Central memory CD8-positive, alpha-beta T cell (primary cell): ENCODE measurements around the gene CYTH1.

Source experiments
- ATAC-seq: fragments of 150-1000 bp; cut with Tn5 transposase; replicated peaks from 2 replicates; pipeline ENCODE4 v1.10.0; 2022; ENCODE audit warnings: mild to moderate bottlenecking, moderate FRiP score, moderate number of reproducible peaks; ENCODE audit not compliant: poor library complexity, severe bottlenecking; ENCODE audit errors: extremely low read depth
- DNase-seq, 2 donors: peaks; one replicate each; pipeline ENCODE4 v3.0.0; 2021; ENCODE audit warnings: low spot score in 2 of 2
- H3K27ac Mint-ChIP-seq: one replicate; pipeline ENCODE4 v1.8.0; 2022; ENCODE audit warnings: low read depth, mild to moderate bottlenecking, moderate library complexity, mixed read lengths
- H3K27me3 Mint-ChIP-seq: one replicate; pipeline ENCODE4 v1.8.0; 2022; ENCODE audit warnings: mixed read lengths
- H3K36me3 Mint-ChIP-seq: one replicate; pipeline ENCODE4 v1.8.0; 2022; ENCODE audit warnings: mild to moderate bottlenecking, moderate library complexity, mixed read lengths; ENCODE audit not compliant: insufficient read depth
- H3K4me1 Mint-ChIP-seq: one replicate; pipeline ENCODE4 v1.8.0; 2022; ENCODE audit warnings: mixed read lengths
- H3K4me3 Mint-ChIP-seq: one replicate; pipeline ENCODE4 v1.8.0; 2022; ENCODE audit warnings: mild to moderate bottlenecking, moderate library complexity, mixed read lengths
- H3K9me3 Mint-ChIP-seq: one replicate; pipeline ENCODE4 v1.8.0; 2022; ENCODE audit warnings: mixed read lengths

CYTH1 gene

GRCh38 chr17:78791840-78792709 lies 10.0 kb upstream of the CYTH1 start:
- Mint-ChIP-seq H3K27ac (peak overlapping the region; percentile 63), H3K4me3 (no peak overlapping the region), H3K36me3 (peaks cover 47% of the 10 kb centered on the region), H3K27me3 (no peaks in the 10 kb centered on the region), H3K9me3 (no peaks in the 10 kb centered on the region), H3K4me1 (peaks cover 62% of the 10 kb centered on the region)
- DNase-seq, result no peak
- no peak for ATAC-seq

- ATAC-seq (no peak), DNase-seq (no peak)
- Mint-ChIP-seq H3K4me1 (peaks cover 62% of the 10 kb centered on the region), H3K27me3 (no peaks in the 10 kb centered on the region), H3K9me3 (no peaks in the 10 kb centered on the region), H3K4me3 (peak overlapping the region; percentile 6), H3K27ac (peak overlapping the region; percentile 73), H3K36me3 (peaks cover 39% of the 10 kb centered on the region)
Measured at GRCh38 chr17:78790552-78790951, 8.5 kb upstream of the CYTH1 start.

DNA sequence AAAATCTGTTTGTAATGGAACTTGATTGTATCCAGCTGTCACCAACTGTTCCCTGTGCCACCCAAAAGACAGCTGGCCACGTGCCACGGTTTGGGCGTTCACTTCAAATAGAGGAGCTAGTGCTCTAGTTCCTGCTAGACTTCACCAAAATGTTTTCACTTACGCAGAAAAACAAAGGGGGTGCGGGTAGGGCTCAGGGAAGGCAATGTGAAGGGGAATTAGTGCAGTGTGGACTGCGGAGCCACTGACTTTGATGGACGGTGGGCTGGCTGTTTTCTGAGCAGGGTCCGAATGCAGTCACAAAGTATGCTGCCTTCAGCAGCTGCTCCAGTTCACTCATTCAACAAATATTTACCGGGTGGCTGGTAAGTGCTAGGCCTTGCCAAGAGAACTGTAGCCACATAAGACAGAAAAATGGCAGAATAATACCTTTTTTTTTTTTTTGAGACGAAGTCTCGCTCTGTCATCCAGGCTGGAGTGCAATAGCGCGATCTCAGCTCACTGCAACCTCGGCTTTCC lies 7.6 kb upstream of the CYTH1 start:
- H3K4me3 Mint-ChIP-seq, result peak overlapping the region; percentile 46
- H3K27me3 Mint-ChIP-seq, result no peaks in the 10 kb centered on the region
- H3K36me3 Mint-ChIP-seq, result peaks cover 36% of the 10 kb centered on the region
- H3K4me1 Mint-ChIP-seq, result peaks cover 61% of the 10 kb centered on the region
- no peaks in the 10 kb centered on the region for H3K9me3 Mint-ChIP-seq
- peak in 1 of 2 donors; percentile 54 for DNase-seq
- peak overlapping the region; percentile 73 for H3K27ac Mint-ChIP-seq
- peak; percentile 70 for ATAC-seq

- Mint-ChIP-seq H3K9me3 (no peaks in the 10 kb centered on the region), H3K27ac (peak overlapping the region; percentile 73), H3K4me1 (peaks cover 58% of the 10 kb centered on the region), H3K27me3 (no peaks in the 10 kb centered on the region), H3K36me3 (peaks cover 31% of the 10 kb centered on the region), H3K4me3 (peak overlapping the region; percentile 46)
- no peak for DNase-seq
- peak; percentile 54 for ATAC-seq
Measured at GRCh38 chr17:78789149-78789662, 7.1 kb upstream of the CYTH1 start.

- H3K9me3 Mint-ChIP-seq, result no peaks in the 10 kb centered on the region
- ATAC-seq (no peak), DNase-seq (no peak)
- peak overlapping the region; percentile 71 for H3K27ac Mint-ChIP-seq
- H3K36me3 Mint-ChIP-seq, result peaks cover 23% of the 10 kb centered on the region
- no peaks in the 10 kb centered on the region for H3K27me3 Mint-ChIP-seq
- peaks cover 58% of the 10 kb centered on the region for H3K4me1 Mint-ChIP-seq
- H3K4me3 Mint-ChIP-seq, result no peak overlapping the region
Measured at GRCh38 chr17:78788451-78788850, 6.4 kb upstream of the CYTH1 start.

DNA sequence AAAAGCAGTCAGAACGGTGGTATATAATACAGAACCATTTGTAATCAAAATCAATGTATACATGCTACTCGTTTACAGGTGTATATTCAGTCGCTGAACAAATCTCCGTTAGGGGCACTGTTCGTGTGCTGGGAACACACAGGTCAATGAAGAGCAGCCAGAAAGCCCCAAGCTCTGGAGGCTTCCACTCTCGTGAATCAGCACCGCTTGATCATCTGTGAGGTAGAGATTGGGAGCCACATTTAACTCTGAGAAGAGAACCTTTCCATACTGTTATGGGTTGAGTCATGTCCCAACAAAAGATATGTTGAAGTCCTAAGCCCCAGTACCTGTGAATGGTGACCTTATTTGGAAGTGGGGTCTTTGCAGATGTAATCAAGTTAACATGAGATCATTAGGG lies 5.4 kb upstream of the CYTH1 start:
- H3K9me3 Mint-ChIP-seq, result no peaks in the 10 kb centered on the region
- ATAC-seq (no peak), DNase-seq (no peak)
- peaks cover 23% of the 10 kb centered on the region for H3K36me3 Mint-ChIP-seq
- H3K4me3 Mint-ChIP-seq, result peak overlapping the region; percentile 34
- peaks cover 56% of the 10 kb centered on the region for H3K4me1 Mint-ChIP-seq
- H3K27me3 Mint-ChIP-seq, result no peaks in the 10 kb centered on the region
- H3K27ac Mint-ChIP-seq, result peak overlapping the region; percentile 46

DNA sequence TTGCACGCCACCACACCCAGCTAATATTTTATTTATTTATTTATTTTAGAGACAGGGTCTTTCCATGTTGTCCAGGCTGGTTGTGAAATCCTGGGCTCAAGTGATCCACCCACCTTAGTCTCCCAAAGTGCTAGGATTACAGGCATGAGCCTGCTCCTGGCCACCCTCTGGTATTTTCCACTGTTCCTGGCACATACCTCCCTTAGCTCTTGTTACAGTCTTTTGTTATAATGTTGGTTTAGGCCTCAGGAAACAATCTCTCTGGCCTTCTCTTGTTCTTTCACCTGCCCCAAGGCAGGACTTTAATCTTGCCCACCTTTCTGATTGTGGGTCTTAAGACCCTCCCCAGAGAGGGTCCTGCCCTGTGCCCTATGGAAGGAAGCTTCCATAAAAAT lies 3.6 kb upstream of the CYTH1 start:
- ATAC-seq (no peak), DNase-seq (no peak)
- H3K4me3 Mint-ChIP-seq, result peak overlapping the region; percentile 86
- H3K36me3 Mint-ChIP-seq, result peaks cover 25% of the 10 kb centered on the region
- peaks cover 45% of the 10 kb centered on the region for H3K4me1 Mint-ChIP-seq
- no peaks in the 10 kb centered on the region for H3K27me3 Mint-ChIP-seq
- H3K27ac Mint-ChIP-seq, result peak overlapping the region; percentile 85
- H3K9me3 Mint-ChIP-seq, result no peaks in the 10 kb centered on the region

DNA sequence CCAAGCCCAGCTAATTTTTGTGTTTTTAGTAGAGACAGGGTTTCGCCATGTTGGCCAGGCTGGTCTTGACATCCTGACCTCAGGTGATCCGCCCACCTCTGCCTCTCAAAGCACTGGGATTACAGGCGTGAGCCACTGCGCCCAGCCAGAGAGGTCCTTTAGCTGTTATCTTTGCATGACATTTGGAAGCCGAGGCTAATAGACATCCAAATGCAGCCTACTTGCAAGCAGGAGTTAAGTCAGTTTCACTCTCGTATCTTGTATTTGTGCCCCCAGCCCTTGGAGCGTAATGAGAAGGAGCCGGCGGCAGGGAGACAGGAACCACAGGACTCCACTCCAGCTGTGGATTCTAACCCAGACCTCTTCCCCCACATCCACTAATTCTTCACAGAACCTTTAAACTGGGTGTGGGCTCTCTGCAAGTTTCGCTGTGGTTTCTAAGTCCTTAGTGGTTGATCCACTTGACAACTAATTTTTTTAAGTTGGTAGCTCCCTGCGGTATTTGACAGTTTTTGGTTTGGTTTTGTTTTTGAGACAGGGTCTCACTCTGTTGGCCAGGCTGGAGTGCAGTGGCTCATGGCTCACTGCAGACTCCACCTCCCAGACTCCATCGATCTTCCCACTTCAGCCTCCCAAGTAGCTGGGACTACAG lies 3.1 kb upstream of the CYTH1 start:
- Mint-ChIP-seq H3K27me3 (no peaks in the 10 kb centered on the region), H3K27ac (peak overlapping the region; percentile 85), H3K36me3 (peaks cover 28% of the 10 kb centered on the region), H3K4me1 (peaks cover 49% of the 10 kb centered on the region), H3K9me3 (no peaks in the 10 kb centered on the region), H3K4me3 (peak overlapping the region; percentile 86)
- ATAC-seq, result no peak
- no peak for DNase-seq

- ATAC-seq, result no peak
- peaks cover 50% of the 10 kb centered on the region for H3K4me1 Mint-ChIP-seq
- H3K27me3 Mint-ChIP-seq, result no peaks in the 10 kb centered on the region
- peak overlapping the region; percentile 83 for H3K27ac Mint-ChIP-seq
- H3K4me3 Mint-ChIP-seq, result peak overlapping the region; percentile 86
- no peak for DNase-seq
- peaks cover 29% of the 10 kb centered on the region for H3K36me3 Mint-ChIP-seq
- H3K9me3 Mint-ChIP-seq, result no peaks in the 10 kb centered on the region
Measured at GRCh38 chr17:78784352-78784751, 2.3 kb upstream of the CYTH1 start.

DNA sequence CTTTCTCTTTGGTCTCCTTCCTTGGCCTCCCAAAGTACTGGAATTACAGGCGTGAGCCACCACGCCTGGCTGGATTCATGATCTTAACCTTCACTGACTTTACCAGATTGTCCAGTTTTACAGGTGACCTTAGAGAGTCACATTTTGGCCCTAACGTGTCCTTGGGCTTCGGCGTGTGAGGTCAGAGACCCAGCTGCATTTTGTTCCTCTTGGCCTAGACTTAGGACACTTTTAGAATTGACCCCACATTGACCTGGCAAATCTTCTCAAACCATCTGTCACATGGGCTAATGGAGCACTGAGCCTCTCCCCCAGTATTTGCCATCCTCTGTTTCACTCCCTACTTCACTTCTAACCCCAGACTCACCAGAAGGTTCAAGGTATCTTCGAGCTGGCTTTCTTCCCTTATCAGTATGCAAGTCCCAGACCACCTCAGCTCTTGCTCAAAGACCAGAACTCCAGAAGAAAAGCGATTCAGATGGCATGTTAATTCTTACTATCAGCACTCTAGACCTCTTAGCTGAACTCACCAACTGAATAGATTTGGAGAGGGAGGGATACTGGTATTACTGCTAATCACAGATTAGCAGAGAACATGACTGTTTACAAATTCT lies 1.7 kb upstream of the CYTH1 start:
- DNase-seq, result no peak
- ATAC-seq, result no peak
- Mint-ChIP-seq H3K27me3 (no peaks in the 10 kb centered on the region), H3K36me3 (peaks cover 29% of the 10 kb centered on the region), H3K4me1 (peaks cover 49% of the 10 kb centered on the region), H3K4me3 (peak overlapping the region; percentile 86), H3K9me3 (no peaks in the 10 kb centered on the region), H3K27ac (peak overlapping the region; percentile 83)

- DNase-seq, result peak in 1 of 2 donors; percentile 29
- Mint-ChIP-seq H3K4me1 (peaks cover 47% of the 10 kb centered on the region), H3K27me3 (no peaks in the 10 kb centered on the region), H3K36me3 (peaks cover 33% of the 10 kb centered on the region), H3K9me3 (no peaks in the 10 kb centered on the region), H3K27ac (peak overlapping the region; percentile 94), H3K4me3 (peak overlapping the region; percentile 86)
- peak; percentile 21 for ATAC-seq
Measured at GRCh38 chr17:78781104-78781892, 775 bp downstream of the CYTH1 start.

- H3K4me1 Mint-ChIP-seq, result peaks cover 46% of the 10 kb centered on the region
- peak overlapping the region; percentile 94 for H3K27ac Mint-ChIP-seq
- ATAC-seq (peak; percentile 17), DNase-seq (no peak)
- no peaks in the 10 kb centered on the region for H3K27me3 Mint-ChIP-seq
- H3K9me3 Mint-ChIP-seq, result no peaks in the 10 kb centered on the region
- peak overlapping the region; percentile 86 for H3K4me3 Mint-ChIP-seq
- H3K36me3 Mint-ChIP-seq, result peaks cover 39% of the 10 kb centered on the region
Measured at GRCh38 chr17:78780335-78780734, 1.7 kb downstream of the CYTH1 start.
